Gastroesophageal sphincter (tissue), 4 donors: Measurements from ENCODE around the gene SLC12A8. TPM values are rescaled to one million over a fixed set of nuclear protein-coding genes. Genes with fewer than 3 reads are reported as not detected.

ENCODE experiments used
- ATAC-seq: fragments of 150-250 bp; one replicate; pipeline ENCODE4 v1.9.1; 2016; ENCODE audit warnings: mild to moderate bottlenecking, moderate library complexity
- H3K27ac ChIP-seq, 4 donors: fragments of 200-600 bp; sonication (generic) in 3 of 4; 1 replicate in 3 of 4; 2 replicates in 1 of 4; pipeline ENCODE4 v1.5.1; 2016 to 2019
- H3K27me3 ChIP-seq: fragments of 200-600 bp; sonication (generic); one replicate; pipeline ENCODE4 v1.5.1; 2019
- H3K36me3 ChIP-seq, 2 donors: fragments of 200-600 bp; sonication (generic); one replicate each; pipeline ENCODE4 v1.5.1; 2019; ENCODE audit warnings: control low read depth in 1 of 2
- H3K4me1 ChIP-seq, 3 donors: fragments of 200-600 bp; sonication (generic); 1 replicate in 2 of 3; 2 replicates in 1 of 3; pipeline ENCODE4 v1.5.1; 2016 to 2019; ENCODE audit warnings: control low read depth in 2 of 3
- H3K4me3 ChIP-seq, 2 donors: fragments of 200-600 bp; sonication (generic); one replicate each; pipeline ENCODE4 v1.5.1; 2019; ENCODE audit warnings: mild to moderate bottlenecking in 1 of 2, moderate library complexity in 1 of 2
- H3K9me3 ChIP-seq, 3 donors: fragments of 200-600 bp; sonication (generic); one replicate each; pipeline ENCODE4 v1.5.1; 2017 to 2019; ENCODE audit warnings: control low read depth in 2 of 3
- CTCF ChIP-seq, 4 experiments: fragments of 200-600 bp in 2 of 4; fragments of 450-650 bp in 2 of 4; sonication (generic) in 1 of 4; IDR thresholded peaks; one replicate each; pipeline ENCODE4 v1.5.1; 2017 to 2019; ENCODE audit warnings: antibody characterized with exemption in 4 of 4, mild to moderate bottlenecking in 2 of 4, moderate library complexity in 2 of 4
- EP300 ChIP-seq: sonication (generic); formaldehyde crosslinking; IDR thresholded peaks from one replicate; pipeline ENCODE4 v1.6.1; 2017; ENCODE audit warnings: antibody characterized with exemption, mild to moderate bottlenecking
- POLR2A ChIP-seq, 2 donors: fragments of 450-650 bp; IDR thresholded peaks; one replicate each; pipeline ENCODE4 v1.6.1; 2017; ENCODE audit warnings: antibody characterized with exemption in 2 of 2, mild to moderate bottlenecking in 2 of 2, moderate library complexity in 1 of 2
- POLR2AphosphoS5 ChIP-seq: sonication (generic); formaldehyde crosslinking; IDR thresholded peaks from one replicate; pipeline ENCODE4 v1.6.1; 2017; ENCODE audit warnings: antibody characterized with exemption
- WGBS, 2 donors: methylation state at CpG; one replicate each; pipeline ENCODE4 v1.1.5; 2018; ENCODE audit warnings: low coverage in 1 of 2; 5-methylcytosine and 5-hydroxymethylcytosine counted together
- total RNA-seq, 4 donors: library from RNA; depleted of rRNA; stranded (reverse); fragments of >200 nt; gene quantifications; one replicate each; pipeline ENCODE4 v1.1.0, GENCODE V29; 2016

SLC12A8 gene
- total RNA-seq, 4 donors from 2014 or later = 0.13 to 2.3 (median 0.54) TPM; not detected in 1

GRCh38 chr3:125051715-125052581, 160.6 kb downstream of the SLC12A8 start:
- H3K36me3 ChIP-seq = no peaks in the 10 kb centered on the region
- H3K27ac ChIP-seq = peak overlapping the region; percentile 78 to 98 (median 96)
- H3K4me3 ChIP-seq = peak overlapping the region; percentile 11 to 78
- WGBS, 2 donors = 0 to 2% methylated on average over 9 to 10 of the region's 14 CpGs
- H3K9me3 ChIP-seq = no peaks in the 10 kb centered on the region
- peak; percentile 6 for TF ChIP-seq POLR2AphosphoS5
- no peak for TF ChIP-seq POLR2A (IDR thresholded peaks at IDR 0.05)
- H3K27me3 ChIP-seq = no peaks in the 10 kb centered on the region
- ATAC-seq = peak; percentile 57
- H3K4me1 ChIP-seq = peaks cover 13 to 85% (median 49%) of the 10 kb centered on the region in 3 donors

DNA sequence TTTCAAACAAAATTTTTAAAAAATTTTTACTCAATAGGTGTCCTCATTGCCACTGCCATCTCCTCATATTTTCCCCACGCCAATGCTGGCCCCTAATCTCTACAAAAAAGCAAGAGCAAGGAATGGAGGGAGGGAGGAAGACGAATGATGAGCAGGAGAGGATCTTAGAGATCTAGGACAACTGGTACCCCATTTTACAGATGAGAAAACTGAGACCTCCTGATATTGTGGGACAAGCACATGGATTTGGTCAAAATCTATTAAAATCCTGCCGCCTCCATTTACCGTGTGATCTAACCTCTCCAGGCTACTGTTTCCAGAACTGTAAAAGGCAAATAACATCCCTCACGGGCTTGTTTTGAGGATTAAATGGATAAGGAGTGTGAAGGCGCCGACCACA, 161.3 kb downstream of the SLC12A8 start:
- Histone ChIP-seq H3K9me3 (no peaks in the 10 kb centered on the region), H3K4me1 (peaks cover 11 to 85% (median 42%) of the 10 kb centered on the region in 3 donors), H3K36me3 (no peaks in the 10 kb centered on the region), H3K27ac (peak overlapping the region; percentile 78 to 98 (median 96)), H3K4me3 (peak overlapping the region in 1 of 2 donors; percentile 78), H3K27me3 (no peaks in the 10 kb centered on the region)
- 60 to 75% methylated on average over 5 to 7 of the region's 7 CpGs for WGBS, 2 donors
- no peak for TF ChIP-seq CTCF (IDR thresholded peaks at IDR 0.05)
- no peak for TF ChIP-seq POLR2A (IDR thresholded peaks at IDR 0.05)
- TF ChIP-seq EP300 = no peak
- TF ChIP-seq POLR2AphosphoS5 = no peak
- no peak for ATAC-seq

DNA sequence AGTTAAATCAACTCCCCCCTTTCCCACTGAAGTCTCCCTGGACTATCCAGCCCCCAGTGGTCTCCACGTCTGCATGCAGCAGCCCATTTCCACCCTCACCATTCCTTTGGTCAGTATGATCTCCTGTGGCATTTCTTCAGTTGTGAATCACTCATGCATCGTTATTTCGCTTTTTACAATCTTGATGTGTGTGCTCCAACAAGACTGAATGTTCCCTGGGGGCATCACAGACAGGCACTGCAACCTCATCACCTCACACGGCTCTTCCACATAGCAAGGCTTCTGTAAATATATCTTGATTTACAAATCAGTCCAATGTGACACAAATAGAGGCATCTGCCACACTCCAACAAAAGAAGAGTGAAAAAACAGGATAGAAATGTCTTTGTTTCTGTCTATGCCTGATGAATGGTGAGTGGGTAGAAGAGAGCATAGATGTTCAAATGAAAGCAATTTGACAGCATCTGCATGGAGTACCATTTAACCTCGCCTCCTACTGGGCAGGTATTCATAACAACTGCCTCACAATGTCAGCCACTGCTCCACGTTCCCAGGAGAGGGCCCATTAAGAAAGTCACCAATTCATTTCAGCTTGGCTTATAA, 162.0 kb downstream of the SLC12A8 start:
- no peak overlapping the region for H3K4me3 ChIP-seq
- peaks cover 11 to 90% (median 45%) of the 10 kb centered on the region in 3 donors for H3K4me1 ChIP-seq
- no peaks in the 10 kb centered on the region for H3K9me3 ChIP-seq
- TF ChIP-seq POLR2A (IDR thresholded peaks at IDR 0.05) (no peak), POLR2AphosphoS5 (no peak), CTCF (IDR thresholded peaks at IDR 0.05) (no peak), EP300 (no peak)
- WGBS, 2 donors = 57 to 80% methylated on average over 4 to 6 of the region's 6 CpGs
- no peaks in the 10 kb centered on the region for H3K36me3 ChIP-seq
- H3K27me3 ChIP-seq = no peaks in the 10 kb centered on the region
- no peak for ATAC-seq
- H3K27ac ChIP-seq = peak overlapping the region in 1 of 4 donors; percentile 95

- no peaks in the 10 kb centered on the region for H3K36me3 ChIP-seq
- 71 to 86% methylated on average over 1 to 2 of the region's 3 CpGs for WGBS, 2 donors
- H3K27ac ChIP-seq = peak overlapping the region in 3 of 4 donors; percentile 7 to 25 (median 21)
- ATAC-seq = no peak
- no peaks in the 10 kb centered on the region for H3K27me3 ChIP-seq
- no peaks in the 10 kb centered on the region for H3K9me3 ChIP-seq
- TF ChIP-seq EP300 = no peak
- TF ChIP-seq CTCF (IDR thresholded peaks at IDR 0.05) = no peak
- TF ChIP-seq POLR2AphosphoS5 = no peak
- no peak for TF ChIP-seq POLR2A (IDR thresholded peaks at IDR 0.05)
- H3K4me3 ChIP-seq = no peak overlapping the region
- H3K4me1 ChIP-seq = peaks cover 11 to 100% (median 59%) of the 10 kb centered on the region in 3 donors
Observed at GRCh38 chr3:125048282-125048681, 164.3 kb downstream of the SLC12A8 start.

DNA sequence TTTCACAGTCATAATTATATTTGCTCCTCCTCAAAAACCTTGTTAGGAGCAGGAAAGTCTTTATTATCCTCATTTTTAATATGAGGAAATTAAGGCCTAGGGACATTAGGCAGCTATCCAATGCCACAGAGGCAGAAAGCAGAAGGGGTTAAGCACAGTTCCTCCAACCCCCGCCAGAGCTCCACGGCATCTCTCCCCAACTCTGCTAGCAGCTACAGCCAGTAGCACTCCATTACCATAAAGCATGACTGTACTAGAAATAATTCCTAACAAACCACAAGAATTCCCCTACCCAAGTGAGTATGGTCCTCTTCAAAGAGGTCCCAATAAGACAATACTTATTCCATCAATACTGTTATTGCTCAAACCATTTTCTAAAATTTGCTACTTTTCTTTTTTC, 166.6 kb downstream of the SLC12A8 start:
- Histone ChIP-seq H3K9me3 (no peaks in the 10 kb centered on the region), H3K36me3 (no peaks in the 10 kb centered on the region), H3K27me3 (no peaks in the 10 kb centered on the region), H3K27ac (peak overlapping the region in 3 of 4 donors; percentile 77 to 88 (median 83)), H3K4me3 (no peak overlapping the region), H3K4me1 (peaks cover 5 to 99% (median 54%) of the 10 kb centered on the region in 3 donors)
- WGBS, 2 donors = 20 to 56% methylated on average over 1 to 2 of the region's 2 CpGs
- no peak for ATAC-seq
- TF ChIP-seq CTCF (IDR thresholded peaks at IDR 0.05) (no peak), EP300 (no peak), POLR2A (IDR thresholded peaks at IDR 0.05) (no peak)
